Occipital lobe (tissue), 3 donors: Measurements from ENCODE around the gene DPYSL3. TPM values are rescaled to one million over a fixed set of nuclear protein-coding genes. Genes with fewer than 3 reads are reported as not detected.
"Not testable (repeated sequence)": the region's sequence is repeated elsewhere in the genome, so short reads cannot be mapped to it uniquely, and the experiment has no call there.

Source experiments
- DNase-seq: peaks from one replicate; lab custom pipeline; 2025; lab: John Stamatoyannopoulos, UW
- small RNA-seq: library from RNA; depleted of rRNA; stranded (forward); fragments of <200 nt; gene quantifications from one replicate; pipeline ENCODE3, GENCODE V24; 2014
- total RNA-seq: library from RNA; depleted of rRNA; stranded (reverse); fragments of >200 nt; gene quantifications from one replicate; pipeline ENCODE4 v1.2.3, GENCODE V29; 2014

DPYSL3 gene
- total RNA-seq, 1 donor from 2014 or later, result 977 TPM

DNA sequence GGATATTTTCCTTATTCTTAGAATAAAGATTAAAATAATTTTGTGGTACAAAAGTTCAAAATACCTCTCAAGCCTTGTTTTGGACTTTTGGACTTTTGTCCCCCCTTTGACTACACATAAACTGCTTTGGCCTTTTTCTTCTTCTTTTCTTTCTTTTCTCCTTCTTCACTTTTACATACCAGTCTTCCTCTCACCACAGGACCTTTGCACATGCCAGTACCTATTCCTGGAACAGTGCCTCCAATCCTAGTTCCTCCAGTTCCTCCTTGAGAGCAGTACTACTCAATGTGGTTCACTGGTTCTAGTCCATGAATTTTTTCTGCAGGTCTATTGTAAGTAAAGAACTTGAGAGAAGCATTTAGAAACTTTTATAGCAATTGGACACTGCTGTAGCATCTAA, 138.6 kb downstream of the DPYSL3 start:
- no peak for DNase-seq

- no peak for DNase-seq
Observed at GRCh38 chr5:147369742-147370374, 140.0 kb downstream of the DPYSL3 start.

GRCh38 chr5:147367381-147367780, 142.5 kb downstream of the DPYSL3 start:
- not testable (repeated sequence) for DNase-seq

DNA sequence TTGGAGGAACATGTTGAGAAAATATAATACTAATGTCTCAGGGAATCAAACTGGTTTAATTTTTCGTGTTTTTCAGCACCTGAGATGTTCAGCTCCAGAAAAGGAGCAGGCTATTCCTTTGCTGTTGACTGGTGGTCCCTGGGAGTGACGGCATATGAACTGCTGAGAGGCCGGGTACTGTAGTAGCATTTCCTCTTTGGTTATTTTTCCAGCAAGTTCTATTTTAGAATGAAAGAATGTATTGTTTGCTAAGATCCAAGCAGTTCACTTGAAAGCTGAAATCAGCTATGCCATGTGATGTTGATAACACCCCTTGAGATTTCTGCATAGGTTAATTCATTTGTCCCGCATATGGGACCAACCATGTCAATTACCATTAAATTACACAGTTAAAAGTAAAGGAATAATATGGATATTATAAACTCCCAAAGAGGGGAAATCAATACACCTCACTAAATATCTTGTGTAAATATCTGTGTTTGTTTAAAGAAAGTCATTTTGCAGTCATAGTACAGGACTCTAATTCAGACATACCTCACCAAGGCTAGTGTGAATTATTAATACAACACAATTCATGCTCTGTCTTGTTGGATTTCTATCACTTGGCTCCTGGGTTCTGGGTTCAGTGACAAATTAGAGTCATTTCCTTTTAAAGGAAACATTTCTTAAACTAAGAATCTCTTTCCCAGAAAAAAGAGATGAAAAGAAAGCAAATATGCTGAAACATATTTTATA, 148.3 kb downstream of the DPYSL3 start:
- no peak for DNase-seq

DNA sequence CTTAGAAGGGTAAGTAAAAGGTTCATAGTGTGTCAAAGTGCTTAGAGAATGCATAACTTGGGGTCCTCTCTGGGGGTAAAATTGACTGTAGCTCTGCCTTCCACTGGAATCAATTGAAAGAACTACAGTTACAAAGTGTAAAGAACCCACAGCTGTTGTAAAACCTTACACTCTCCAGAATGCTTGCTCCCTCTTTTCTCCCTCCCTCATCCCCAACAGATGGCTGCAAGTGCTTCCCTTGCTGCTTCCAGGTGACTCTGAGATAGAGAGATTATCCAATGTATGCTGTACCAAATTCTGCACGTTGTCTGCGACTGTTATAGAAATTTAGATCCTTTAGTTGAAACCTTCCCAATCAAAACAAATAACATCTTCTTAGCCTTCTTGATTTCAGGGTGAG, 149.1 kb downstream of the DPYSL3 start:
- DNase-seq, result no peak

GRCh38 chr5:147359581-147359980, 150.3 kb downstream of the DPYSL3 start:
- DNase-seq, result no peak

DNA sequence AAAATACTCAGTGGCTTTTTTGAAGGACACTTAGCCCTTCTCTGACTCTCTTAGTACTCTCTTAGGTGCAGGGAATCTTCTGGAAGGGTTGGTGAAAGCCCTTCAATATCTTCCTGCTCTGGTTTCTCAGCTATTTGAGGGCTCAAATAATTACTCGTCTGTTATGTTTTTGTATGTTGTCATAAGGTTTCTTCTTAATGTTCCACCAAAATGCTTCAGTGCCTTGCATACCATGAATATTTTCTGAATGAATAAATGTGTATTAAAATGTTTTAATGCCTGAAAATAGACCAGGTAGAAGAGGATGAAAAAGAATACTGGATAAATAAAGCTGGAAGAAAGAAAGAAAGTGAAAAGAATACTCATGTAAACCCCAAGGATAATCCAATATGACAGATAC, 150.8 kb downstream of the DPYSL3 start:
- no peak for DNase-seq

DNA sequence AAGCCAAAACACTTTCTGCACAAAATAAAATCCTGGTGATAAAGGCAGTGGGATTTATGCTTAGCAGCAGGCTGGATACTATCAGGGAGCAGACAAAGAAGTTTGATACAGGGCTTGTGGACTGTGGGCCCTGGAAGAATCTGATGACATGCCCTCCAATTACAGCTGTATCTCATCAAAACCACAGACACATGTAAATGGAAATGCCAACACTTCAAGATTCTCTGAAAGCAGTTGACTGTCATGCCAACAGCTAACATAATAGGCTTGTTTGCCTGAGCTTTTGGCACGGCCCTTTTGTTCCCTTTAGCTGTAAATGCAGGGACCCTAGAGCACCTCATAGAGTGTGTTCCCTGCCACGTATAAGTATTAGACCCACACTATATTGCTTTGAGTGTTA, 160.6 kb downstream of the DPYSL3 start:
- no peak for DNase-seq

DNA sequence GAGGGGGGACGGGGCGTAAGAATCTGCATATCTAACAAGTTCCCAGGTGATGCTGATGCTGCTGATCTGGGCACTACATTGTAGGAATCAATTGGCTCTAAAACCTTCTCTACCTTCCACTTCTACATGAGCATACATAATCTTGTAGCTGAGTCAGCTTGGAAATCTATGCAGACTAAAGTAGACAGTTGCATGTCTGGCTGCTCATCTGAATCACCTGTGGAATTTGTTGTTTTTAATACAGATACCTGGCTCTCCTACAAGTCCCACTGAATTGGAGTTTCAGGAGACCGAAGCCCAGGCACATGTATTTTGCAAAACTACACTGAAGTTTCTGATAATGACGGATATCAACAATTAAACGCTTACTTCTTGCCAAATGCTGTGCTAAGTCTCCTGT, 161.4 kb downstream of the DPYSL3 start:
- no peak for DNase-seq

GRCh38 chr5:147348046-147348445, 161.8 kb downstream of the DPYSL3 start:
- no peak for DNase-seq

DNA sequence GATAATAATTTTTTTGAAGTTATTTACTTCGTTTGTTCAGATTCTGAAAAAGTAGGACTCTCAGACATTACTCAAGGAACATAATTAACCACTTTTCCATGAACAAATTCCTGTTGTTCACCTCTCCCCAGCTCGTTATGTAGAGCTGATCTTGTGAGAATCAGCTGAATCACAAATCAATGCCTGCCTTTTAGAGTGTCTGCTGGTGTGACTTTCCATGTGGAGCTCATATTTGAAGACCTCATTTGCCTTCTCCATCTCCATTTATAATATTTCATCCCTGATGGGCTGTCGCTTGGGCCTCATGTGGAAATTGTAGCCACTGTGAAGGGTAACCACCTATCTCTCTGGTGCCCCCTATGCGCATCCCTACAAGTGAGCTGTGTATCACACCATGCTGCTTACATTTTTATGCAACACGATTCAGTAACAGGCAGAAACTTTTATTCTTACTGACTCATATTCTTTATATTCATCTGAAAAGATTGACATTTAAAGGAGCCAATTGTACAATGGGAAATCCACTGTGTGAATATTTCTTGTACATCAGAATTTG, 163.8 kb downstream of the DPYSL3 start:
- DNase-seq, result no peak

DNA sequence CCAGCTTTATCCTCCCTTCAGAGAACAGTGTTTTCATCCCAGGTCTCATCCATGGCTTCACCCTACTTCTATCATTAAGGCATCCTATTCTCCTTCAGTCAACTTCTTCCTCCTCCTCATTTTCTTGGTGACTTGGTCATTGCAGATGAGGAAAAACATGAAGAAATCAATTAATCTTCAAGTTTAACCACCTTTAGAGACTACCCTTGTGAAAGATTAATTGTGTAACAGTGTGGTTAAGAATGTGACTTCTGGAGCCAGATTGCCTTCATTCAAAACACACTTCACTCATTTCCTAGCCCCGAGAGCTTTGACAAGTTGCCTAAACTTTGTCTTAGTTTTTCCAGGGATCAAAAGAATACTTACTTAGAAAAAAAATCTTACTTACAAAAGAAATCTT, 165.0 kb downstream of the DPYSL3 start:
- no peak for DNase-seq

DNA sequence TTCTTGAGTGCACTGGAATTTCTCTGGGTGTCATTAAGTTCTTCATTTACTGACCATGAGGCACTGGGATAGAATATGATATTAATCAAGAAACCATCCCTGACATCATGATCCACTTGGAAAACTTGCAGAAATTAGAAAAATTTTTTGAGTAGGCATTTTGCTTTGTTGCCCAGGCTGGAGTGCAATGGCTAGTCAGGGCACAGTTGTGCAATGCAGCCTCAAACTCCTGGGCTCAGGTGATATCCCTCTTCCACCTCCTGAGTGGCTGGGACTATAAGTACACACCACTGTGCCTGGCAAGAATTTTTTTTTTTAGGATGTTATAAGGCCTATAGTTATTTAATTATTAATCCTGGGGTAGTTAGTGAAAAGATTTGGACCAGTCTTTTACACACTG, 168.5 kb downstream of the DPYSL3 start:
- no peak for DNase-seq

DNA sequence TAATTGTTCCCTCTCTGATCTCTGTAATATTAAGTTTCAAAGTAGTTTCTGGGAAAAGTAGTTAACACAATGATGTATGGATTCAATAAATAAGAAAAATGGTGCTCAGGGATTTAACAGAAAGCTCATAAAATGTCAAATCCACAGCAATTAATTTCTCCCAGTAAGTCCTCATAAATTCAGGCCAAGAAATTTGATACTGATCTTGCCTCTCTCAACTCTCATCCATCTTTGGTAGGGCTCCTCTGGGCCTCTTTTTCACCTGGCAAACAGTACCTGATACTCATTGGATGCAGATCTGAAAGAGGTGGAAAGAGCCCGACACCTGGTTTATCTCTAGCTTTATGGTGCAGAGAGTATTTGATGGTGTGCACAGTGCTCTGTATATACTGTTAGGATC, 168.9 kb downstream of the DPYSL3 start:
- DNase-seq, result no peak

Small RNA genes within 50 kb of the gene (small RNA-seq; reads per million reads assigned to genes)
- not detected for gene AC011373.1
